DMS 273 (cell line): ENCODE measurements around the gene UGT1A5.

Source experiments
- DNase-seq: peaks from one replicate; lab custom pipeline; 2025; ENCODE audit not compliant: unreplicated experiment; lab: John Stamatoyannopoulos, UW

The UGT1A5 gene

DNA sequence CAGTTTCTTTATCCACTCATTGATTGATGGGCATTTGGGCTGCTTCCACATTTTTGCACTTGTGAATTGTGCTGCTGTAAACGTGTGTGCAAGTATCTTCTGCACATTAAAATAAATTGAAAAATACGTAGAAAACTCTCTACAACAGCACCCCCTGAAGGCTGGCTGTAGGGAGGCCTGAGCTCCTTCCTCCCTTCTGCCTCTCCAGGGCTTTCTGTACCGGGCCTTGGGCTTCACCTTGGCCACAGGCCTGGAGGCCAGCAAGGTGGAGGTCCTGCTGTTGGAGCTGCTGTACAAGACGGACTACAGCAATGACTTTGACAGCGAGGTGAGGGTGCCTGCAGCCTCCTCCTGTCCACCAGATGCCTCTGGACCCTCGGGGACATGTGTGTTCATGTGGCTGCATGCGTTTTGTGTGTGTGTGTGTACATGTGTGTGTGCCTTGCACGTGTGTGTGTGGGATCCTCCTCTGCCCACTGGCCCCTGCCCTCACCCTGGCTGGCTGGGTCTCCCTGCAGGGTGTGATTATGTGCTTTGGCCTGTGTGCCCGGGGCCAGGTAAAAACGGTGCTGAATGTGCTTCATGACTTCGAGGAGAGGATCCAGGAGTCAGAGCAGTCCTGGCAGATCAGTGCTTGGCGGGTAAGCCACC is 94.6 kb downstream of the UGT1A5 start:
- DNase-seq, result no peak

DNA sequence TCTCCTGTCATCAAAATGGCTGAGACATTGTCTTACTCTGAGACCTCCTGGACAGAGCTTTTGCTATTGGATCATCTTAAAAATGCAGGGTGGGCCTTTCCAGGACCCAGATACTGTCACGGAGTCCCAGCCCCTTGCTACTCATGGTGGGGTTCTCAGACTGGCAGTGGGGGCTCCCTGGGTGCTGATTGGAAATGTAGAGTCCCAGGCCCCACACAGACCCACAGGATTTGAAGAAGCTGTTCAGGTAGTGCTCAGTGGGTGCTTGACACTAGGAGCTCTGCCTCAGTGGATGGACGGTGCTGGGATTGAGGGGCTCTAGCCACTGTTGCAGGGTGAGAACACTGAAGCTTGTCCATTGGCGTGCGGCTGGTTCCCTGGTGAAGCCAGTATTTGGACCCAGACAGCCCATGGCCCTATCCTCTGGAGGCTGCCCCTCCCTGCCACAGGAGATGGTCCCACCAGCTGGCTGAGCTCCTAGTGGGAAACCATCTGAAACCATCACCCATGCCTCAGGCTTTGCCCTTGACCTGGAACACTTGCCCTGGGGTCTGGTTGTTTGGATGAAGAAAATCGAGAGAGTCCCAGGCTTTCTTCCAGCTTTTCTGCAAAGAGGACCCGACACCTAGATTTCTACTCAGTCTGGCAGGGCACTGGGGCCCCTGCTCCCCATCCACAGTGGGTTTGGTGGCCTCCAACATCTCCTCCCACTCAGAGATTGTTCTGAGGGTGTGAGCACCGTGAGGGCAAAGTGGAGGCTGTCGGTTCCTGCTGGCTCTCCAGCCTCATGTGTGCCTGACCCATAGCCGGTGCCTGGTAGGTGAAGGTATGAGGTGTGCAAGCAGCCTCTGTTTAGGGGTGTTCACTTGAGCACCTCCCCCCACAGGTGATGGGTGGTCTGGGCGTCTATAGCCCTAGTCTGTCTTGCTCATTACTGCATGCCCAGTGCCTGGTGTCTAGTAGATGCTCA is 95.5 kb downstream of the UGT1A5 start:
- DNase-seq, result no peak

GRCh38 chr2:233810385-233810784 is 97.7 kb downstream of the UGT1A5 start:
- DNase-seq, result no peak

DNA sequence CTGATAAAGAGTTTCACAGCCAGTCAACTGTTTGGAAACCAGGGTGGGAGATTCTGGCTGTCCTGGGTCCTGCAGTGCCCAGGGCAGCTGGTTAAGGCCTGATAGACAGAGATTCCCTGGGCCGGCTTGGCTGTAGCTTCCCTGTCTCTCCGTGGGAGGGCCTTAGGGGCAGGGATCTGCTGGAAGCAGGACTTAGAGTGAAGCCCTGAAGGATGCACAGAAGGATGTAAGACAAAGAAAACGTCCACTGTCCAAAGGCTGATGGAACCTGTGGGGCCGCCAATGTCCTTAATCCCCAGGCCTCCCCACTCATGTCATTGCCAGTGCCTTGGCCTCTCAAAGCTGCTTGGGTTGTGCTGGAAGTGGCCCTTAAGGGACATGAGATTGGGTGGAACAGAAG is 98.4 kb downstream of the UGT1A5 start:
- DNase-seq, result no peak

GRCh38 chr2:233811732-233812131 is 99.0 kb downstream of the UGT1A5 start:
- no peak for DNase-seq

DNA sequence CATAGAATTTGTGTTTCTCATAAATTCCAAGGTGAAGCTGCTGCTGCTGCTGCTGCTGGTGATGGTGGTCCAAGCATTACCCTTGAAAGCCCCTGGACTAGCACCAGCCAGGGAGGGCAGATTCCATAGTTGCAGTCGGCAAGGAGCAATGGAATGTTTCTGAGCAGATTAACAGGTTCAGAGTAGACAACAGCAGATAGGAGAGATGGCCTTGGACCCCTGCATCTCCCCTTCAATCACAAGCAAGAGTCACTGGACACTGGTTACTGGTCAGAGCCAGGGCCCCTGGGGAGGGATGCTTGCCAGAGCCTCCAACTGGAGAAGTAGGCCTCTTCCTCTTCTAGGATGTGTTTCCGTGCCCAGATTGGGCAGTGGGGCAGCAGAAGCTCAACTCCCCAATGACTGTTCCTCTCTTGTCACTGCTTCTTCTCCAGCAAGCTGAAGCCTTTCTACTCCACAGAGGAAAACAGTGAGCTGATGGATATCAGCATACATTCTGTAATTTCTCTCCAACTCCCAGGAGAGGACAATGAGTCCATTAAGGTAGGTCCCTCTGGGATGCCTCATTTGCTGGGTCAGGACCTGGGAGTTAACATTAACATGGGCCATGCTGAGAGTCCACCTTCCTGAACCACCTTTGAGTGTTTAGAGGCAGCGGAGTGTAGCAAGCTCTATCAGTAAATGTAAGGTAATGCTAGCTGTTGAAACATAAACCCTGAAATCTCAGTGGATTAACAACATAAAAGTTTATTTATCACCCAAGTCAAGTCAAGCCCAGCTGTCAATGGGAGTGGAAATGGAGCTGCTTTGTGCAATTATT is 100.7 kb downstream of the UGT1A5 start:
- DNase-seq, result no peak

DNA sequence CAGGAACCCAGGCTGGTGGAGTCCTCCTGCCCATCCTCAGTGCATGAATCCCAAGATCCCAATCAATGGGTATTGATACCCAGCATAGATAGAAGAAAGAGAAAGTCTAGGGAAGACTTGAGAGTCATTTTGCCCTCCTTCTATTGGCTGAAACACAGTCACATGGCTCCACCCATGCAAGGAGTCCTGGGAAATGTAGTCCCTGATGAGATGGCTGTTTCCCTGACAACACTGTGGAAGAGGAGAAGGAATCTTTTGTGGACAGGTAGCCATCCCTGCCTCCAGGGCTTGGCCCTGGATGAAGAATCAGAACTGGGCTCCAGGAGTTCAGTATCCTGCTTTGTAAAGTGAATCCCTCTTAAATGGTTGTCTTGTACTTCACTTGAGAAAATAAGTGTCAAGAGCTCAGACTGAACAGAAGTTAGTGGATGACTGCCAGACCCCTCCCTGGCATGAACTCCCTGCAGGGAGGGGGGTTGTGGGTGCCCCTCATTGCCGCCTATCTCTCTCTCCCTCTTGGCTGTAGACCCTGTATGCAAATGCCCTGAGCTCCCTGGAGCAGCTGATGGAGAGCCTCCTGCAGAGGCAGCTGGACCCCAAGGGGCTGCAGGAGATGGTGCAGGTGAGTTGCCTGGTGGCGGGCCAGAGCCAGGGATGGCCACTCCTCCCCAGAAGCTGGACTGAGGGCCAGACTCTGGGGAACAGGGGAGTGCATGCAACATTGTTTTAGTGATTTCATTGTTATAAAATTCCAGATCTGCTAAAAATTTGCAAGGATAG is 101.5 kb downstream of the UGT1A5 start:
- peak; percentile 44 for DNase-seq

GRCh38 chr2:233815861-233816260 is 103.2 kb downstream of the UGT1A5 start:
- DNase-seq, result no peak

DNA sequence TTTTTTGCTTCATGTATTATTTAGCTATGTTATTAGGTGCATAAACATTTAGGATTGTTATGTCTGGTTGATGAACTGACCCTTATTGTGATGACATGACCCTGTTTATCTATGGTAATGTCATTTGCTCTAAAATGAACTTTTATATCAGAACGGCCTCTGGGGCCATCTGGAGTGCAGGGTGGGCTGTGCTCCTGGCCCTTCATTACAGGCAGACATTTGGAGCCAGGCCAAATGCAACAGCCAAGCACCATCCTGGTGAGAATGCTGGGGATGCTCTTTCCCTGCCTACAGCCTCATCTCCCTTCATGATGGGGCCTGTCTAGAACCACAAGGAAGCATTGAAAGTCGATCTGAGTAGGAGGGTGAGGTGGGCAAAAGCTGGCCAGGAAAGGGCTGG is 103.6 kb downstream of the UGT1A5 start:
- DNase-seq, result peak; percentile 70

GRCh38 chr2:233816771-233817170 is 104.1 kb downstream of the UGT1A5 start:
- no peak for DNase-seq

DNA sequence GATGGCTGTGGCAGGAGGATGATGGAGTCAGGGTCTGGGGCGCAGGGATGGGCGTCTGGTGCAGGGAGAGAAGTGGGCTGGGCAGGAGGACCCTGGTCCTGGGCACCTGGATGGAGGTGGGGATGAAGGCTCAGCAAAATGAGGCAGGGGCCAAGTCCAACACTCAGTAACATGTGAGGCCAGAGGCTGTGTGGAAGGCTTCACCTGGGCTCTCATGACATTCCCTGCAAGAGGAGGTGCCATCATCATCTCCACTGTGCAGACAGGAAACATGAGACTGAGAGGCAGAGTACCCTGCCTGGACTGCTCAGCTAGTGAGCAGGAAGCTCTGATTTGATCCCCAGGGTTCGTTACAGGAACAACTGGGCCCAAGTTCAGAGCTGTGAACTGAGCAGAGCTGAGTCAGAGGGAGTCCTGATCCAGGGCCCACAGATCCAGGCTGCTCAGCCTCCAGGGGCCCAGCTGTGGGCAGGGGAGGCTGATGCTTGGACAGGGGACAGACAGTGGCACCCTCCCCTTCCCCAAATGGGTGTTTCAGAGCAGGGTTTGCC is 104.7 kb downstream of the UGT1A5 start:
- DNase-seq, result no peak

- no peak for DNase-seq
Observed at GRCh38 chr2:233817995-233818638, 105.4 kb downstream of the UGT1A5 start.

GRCh38 chr2:233818639-233819621 is 106.2 kb downstream of the UGT1A5 start:
- no peak for DNase-seq

DNA sequence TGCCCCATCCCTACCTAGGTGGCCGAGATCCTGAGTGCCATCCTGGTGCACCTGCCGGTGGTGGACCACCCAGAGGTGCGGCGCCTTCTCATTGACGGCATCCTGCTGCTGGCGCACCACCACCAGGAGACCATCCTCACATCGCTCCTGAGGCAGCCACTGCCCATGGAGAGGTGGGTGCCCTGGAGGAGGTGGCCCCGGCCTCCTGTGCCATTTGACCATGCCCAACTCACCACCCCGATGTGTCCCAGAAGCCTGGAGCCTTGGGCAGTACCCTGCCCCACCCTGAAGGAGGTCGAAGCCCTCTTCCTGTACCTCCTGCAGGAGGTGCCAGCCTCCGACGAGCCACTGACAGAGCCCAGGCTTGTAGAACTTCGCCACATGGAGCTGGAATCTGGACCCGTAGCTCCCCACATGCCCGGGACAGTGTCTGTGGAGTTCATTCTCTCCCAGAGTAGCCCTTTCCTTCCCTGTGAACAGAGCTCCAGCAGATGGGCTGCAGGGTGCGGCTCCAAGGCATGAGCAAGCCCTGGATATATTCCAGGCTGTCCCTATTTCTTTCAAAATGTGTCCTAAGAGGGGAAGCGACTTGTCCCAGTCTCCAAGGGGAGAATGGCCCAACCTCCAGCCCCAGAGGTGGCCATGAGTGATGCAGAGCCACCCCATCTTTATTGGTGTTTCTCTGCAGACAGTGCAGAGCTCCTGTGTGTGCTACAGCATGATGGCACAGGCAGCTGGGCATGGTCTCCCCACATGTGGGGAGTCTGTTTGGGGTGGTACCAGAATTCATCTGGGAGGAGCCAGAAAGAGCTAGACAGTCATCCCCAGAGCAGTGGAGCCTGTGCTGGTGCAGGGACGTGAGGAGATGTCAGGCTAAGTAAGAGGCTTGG is 107.4 kb downstream of the UGT1A5 start:
- DNase-seq, result no peak

- DNase-seq, result no peak
Observed at GRCh38 chr2:233820774-233821105, 108.0 kb downstream of the UGT1A5 start.

DNA sequence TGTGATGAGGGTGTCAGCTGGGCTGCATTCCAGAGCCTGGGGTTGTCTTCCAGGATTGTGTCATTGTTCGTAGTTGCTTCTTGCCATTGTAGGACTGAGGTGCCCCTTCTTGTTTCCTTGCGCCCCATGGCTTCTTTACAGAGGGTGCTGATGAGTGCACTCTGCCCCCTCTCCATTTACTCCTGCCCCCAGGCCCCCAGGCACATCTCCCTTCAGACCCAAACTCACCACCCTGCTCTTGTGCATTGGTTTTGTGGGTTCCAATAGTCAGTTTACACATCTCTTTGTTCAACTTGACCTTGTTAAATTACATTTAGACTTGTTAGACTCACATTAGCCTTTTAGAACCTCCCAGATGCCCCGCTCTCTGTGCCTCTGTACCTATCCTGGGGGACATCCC is 108.5 kb downstream of the UGT1A5 start:
- DNase-seq, result no peak

- DNase-seq, result no peak
Observed at GRCh38 chr2:233821709-233822100, 109.0 kb downstream of the UGT1A5 start.
